Measurements from ENCODE around the gene SCP2.

SCP2 gene

GRCh38 chr1:53063744-53064515, 136.9 kb downstream of the SCP2 start:
- no peak for TF ChIP-seq GABPA (IDR thresholded peaks at IDR 0.05; ENCODE audit: low read depth)
- no peak for TF ChIP-seq REST (IDR thresholded peaks at IDR 0.05; ENCODE audit: insufficient replicate concordance, low read depth)
- TF ChIP-seq SPI1 (IDR thresholded peaks at IDR 0.05; ENCODE audit: borderline replicate concordance, low read depth), result no peak
- TF ChIP-seq CTCF (IDR thresholded peaks at IDR 0.05; ENCODE audit: insufficient read depth, low read length), result no peak
- TF ChIP-seq POLR2AphosphoS5 (IDR thresholded peaks at IDR 0.05; ENCODE audit: low read depth), result no peak
- Histone ChIP-seq H3K27ac (replicated peaks) (no peak overlapping the region), H3K27me3 (ENCODE audit: insufficient read depth, poor library complexity, severe bottlenecking) (peaks cover 46% of the 10 kb centered on the region), H3K4me3 (replicated peaks; ENCODE audit: insufficient read depth, low read length) (no peak overlapping the region)
- DNase-seq (ENCODE audit: low read depth in 1 of 2, low spot score in 1 of 2), result no peak

- H3K4me3 ChIP-seq (replicated peaks; ENCODE audit: insufficient read depth, low read length), result no peak overlapping the region
- TF ChIP-seq POLR2AphosphoS5 (IDR thresholded peaks at IDR 0.05; ENCODE audit: low read depth) (no peak), CTCF (IDR thresholded peaks at IDR 0.05; ENCODE audit: insufficient read depth, low read length) (no peak), REST (IDR thresholded peaks at IDR 0.05; ENCODE audit: insufficient replicate concordance, low read depth) (no peak), GABPA (IDR thresholded peaks at IDR 0.05; ENCODE audit: low read depth) (no peak)
- H3K27me3 ChIP-seq (ENCODE audit: insufficient read depth, poor library complexity, severe bottlenecking), result peaks cover 32% of the 10 kb centered on the region
- no peak for DNase-seq (ENCODE audit: low read depth in 1 of 2, low spot score in 1 of 2)
- no peak overlapping the region for H3K27ac ChIP-seq (replicated peaks)
These were observed 138.3 kb downstream of the SCP2 start for GRCh38 chr1:53065391-53065790.

GRCh38 chr1:53066488-53066887, 139.4 kb downstream of the SCP2 start:
- TF ChIP-seq REST (IDR thresholded peaks at IDR 0.05; ENCODE audit: insufficient replicate concordance, low read depth), result no peak
- no peak for TF ChIP-seq CTCF (IDR thresholded peaks at IDR 0.05; ENCODE audit: insufficient read depth, low read length)

More at GRCh38 chr1:53066488-53066887, 139.4 kb downstream of the SCP2 start:
- peaks cover 21% of the 10 kb centered on the region for H3K27me3 ChIP-seq (ENCODE audit: insufficient read depth, poor library complexity, severe bottlenecking)
- no peak overlapping the region for H3K27ac ChIP-seq (replicated peaks)
- no peak overlapping the region for H3K4me3 ChIP-seq (replicated peaks; ENCODE audit: insufficient read depth, low read length)
- DNase-seq (ENCODE audit: low read depth in 1 of 2, low spot score in 1 of 2), result no peak

All from HL-60 (cell line).